ELR (cell line): ENCODE results near the gene CD160.
A peak's percentile ranks its signal among the peaks of the same experiment; 100 is the strongest.
"Not testable (repeated sequence)": the region's sequence is repeated elsewhere in the genome, so short reads cannot be mapped to it uniquely, and the experiment has no call there.

Source experiments
- DNase-seq: peaks from one replicate; pipeline ENCODE4 v3.0.0-alpha.2; 2015; ENCODE audit warnings: low read depth

The CD160 gene

GRCh38 chr1:145759721-145760120 is 40.4 kb downstream of the CD160 start:
- no peak for DNase-seq

GRCh38 chr1:145760395-145760949 is 41.2 kb downstream of the CD160 start:
- not testable (repeated sequence) for DNase-seq

GRCh38 chr1:145761498-145761897 is 42.2 kb downstream of the CD160 start:
- not testable (repeated sequence) for DNase-seq

GRCh38 chr1:145762001-145762400 is 42.7 kb downstream of the CD160 start:
- not testable (repeated sequence) for DNase-seq

- not testable (repeated sequence) for DNase-seq
These were observed 45.1 kb downstream of the CD160 start for GRCh38 chr1:145764231-145764940.

- DNase-seq: not testable (repeated sequence)
These were observed 45.8 kb downstream of the CD160 start for GRCh38 chr1:145765127-145765526.

GRCh38 chr1:145765585-145766360 is 46.5 kb downstream of the CD160 start:
- DNase-seq: not testable (repeated sequence)

GRCh38 chr1:145766926-145767325 is 47.6 kb downstream of the CD160 start:
- not testable (repeated sequence) for DNase-seq

GRCh38 chr1:145768004-145768403 is 48.7 kb downstream of the CD160 start:
- not testable (repeated sequence) for DNase-seq

- no peak for DNase-seq
These were observed 51.8 kb downstream of the CD160 start for GRCh38 chr1:145771056-145771455.

GRCh38 chr1:145773423-145773822 is 54.1 kb downstream of the CD160 start:
- DNase-seq: no peak

- no peak for DNase-seq
These were observed 58.3 kb downstream of the CD160 start for GRCh38 chr1:145777357-145778145.

- no peak for DNase-seq
These were observed 58.8 kb downstream of the CD160 start for GRCh38 chr1:145778146-145778540.

GRCh38 chr1:145782272-145783099 is 63.2 kb downstream of the CD160 start:
- DNase-seq: peak; percentile 92

- no peak for DNase-seq
These were observed 65.1 kb downstream of the CD160 start for GRCh38 chr1:145784409-145784808.

GRCh38 chr1:145785547-145785946 is 66.2 kb downstream of the CD160 start:
- DNase-seq: peak; percentile 6

- DNase-seq: no peak
These were observed 67.0 kb downstream of the CD160 start for GRCh38 chr1:145786271-145786670.

- DNase-seq: no peak
These were observed 69.3 kb downstream of the CD160 start for GRCh38 chr1:145788580-145788979.
